T-helper 22 cell (primary cell): Measurements from ENCODE around the gene SMC1A.

Source experiments
- DNase-seq: peaks from one replicate; pipeline ENCODE4 v3.0.0-alpha.2; 2020; ENCODE audit warnings: low read depth

SMC1A gene

DNA sequence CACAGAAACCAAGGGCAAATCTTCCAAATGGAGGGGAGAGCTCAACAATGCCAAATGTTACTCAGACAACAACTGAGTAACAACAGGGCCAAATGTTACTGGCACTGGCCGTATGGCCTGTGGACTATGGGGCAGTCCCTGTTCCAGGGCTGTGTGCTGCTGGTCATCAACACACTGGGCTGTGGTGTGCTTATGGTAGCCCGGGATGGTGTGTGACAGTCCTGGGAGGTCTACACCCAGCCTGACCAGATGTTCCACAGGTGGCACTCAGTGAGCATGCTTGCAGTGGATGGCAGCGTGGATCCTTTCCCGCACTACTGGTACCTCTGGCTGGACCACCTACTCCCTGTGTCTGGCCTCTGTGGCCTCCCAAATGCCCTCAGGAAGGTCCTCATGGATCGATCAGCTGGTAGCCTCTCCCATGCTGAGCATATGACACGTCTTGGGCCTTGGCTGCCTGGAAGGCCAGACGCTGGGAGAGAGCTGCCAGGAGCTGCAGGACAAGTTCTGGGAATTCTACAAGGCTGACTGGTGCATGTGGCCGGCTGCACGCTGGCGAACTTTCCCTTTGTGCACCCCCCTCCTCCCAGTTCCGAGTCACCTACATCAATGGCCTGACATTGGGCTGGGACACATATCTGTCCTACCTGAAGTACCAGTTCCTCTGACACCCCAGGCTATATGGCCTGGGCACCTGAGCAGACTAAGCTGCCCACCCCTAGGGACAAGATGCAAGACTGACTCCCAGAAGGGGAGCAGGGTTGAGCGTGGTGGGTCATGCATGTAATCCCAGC, 81.4 kb downstream of the SMC1A start:
- no peak for DNase-seq

DNA sequence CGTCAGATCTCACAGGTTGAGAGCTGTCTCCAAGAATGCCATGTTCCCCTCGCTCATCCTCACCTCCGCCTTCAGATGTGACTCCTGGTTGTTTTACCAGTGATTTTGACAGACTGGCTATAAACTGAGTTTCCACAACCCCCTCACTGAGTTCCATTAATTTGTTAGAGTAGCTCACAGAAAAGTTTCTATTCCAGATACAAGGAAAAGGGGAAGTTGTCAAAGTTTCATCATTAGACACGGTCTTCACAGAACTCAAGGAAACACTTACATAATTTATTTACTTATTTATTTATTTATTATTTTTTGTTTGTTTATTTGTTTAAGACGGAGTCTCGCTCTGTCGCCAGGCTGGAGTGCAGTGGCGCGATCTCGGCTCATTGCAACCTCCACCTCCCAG, 85.4 kb downstream of the SMC1A start:
- no peak for DNase-seq

DNA sequence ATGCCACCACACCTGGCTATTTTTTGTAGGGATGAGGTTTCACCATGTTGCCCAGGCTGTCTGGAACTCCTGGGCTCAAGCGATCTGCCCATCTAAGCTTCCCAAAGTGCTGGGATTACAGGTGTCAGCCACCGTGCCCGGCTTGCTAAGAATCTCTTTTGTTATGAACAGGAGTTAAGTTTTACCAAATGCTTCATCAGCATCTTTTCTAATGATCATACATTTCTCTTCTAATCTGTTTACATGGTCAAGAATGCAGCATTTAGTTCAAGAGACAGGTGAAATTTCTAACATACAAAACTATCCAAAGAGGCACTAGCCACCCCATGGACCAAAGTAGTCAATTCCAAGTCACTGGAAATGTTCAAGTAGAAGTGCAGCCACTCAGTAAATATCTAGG, 88.6 kb downstream of the SMC1A start:
- no peak for DNase-seq

DNA sequence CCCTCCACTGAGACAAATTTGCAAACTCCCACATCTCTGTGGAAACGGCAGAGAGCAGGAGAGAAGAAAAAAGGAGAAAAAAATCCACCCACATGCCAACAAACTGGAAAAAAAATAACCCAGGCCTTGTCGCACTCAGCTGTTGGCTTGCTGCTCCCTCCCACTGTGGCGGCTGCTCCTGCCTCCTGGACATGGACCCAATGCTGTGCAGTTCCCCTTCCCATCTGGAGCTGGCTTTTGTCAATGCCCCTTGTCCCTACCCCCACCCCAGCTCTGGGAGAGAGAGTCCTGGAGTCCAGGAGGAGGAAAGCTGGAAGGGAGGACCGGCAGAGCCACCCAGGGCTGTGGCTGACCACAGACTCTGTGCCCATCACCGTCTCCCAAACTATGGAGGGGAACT, 90.2 kb downstream of the SMC1A start:
- DNase-seq = no peak

DNA sequence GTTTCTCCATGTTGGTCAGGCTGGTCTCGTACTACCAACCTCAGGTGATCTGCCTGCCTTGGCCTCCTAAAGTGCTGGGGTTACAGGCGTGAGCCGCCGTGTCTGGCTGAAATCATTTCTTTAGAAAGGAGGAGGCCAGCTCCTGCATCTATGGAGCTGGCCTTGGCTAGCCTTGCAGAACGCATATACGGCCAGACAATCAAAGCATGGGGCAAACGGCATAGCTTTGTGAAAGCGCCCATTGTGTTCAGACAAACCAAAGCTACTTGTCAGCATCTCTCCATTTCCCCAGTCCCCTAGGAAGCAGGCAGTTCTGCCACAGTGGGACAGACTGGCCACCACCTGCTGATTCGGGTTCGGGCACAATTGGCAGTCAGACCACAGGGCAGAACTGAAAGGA, 92.1 kb downstream of the SMC1A start:
- DNase-seq = no peak

DNA sequence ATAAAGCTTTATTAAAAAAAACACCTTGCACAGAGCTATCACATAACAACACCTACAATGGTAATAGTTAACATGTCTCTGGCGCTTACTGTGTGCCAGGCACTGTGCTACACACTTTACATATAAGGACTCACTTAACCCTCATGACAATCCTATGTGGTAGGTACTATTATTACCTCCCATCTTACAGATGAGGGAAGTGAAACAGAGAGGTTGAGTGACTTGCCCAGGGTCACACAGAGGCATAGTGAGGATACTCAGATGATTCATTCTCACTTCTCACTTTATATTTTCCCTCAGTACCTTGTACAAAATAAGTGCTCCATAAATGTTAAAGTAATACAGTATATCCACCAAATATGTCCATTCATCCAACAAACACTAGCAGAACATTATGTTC, 97.7 kb downstream of the SMC1A start:
- no peak for DNase-seq
